Measurements from ENCODE around the gene ALS2CL.

Gene ALS2CL

DNA sequence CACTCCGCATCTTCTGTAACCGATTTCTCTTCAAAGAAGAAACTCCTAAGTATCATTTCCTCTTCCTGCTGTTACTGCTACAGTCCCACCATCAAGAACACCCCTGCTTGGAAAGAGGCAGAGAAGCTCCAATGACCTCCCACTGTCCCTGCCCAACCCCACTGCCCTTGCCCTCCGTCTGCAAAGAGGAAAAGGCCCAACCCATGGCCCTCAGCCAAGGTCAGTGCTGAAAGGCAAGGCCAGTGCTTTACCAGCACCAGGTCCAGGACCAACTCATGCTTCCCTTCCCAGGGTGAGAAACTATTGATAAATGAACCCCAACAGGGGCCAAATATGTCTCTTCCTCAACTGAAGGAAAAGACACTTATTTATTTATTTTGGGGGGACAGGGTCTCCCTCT, 58.6 kb downstream of the ALS2CL start:
- TF ChIP-seq CREB1 (IDR thresholded peaks at IDR 0.05; ENCODE audit: low read depth) = no peak
- TF ChIP-seq EP300 (IDR thresholded peaks at IDR 0.05; ENCODE audit: borderline replicate concordance) = no peak
- TF ChIP-seq RAD21 (IDR thresholded peaks at IDR 0.05; ENCODE audit: low read depth) = no peak
- no peak for TF ChIP-seq NFIC (IDR thresholded peaks at IDR 0.05)
- no peak for TF ChIP-seq EGR1 (IDR thresholded peaks at IDR 0.05)

GRCh38 chr3:46632792-46633191, 60.7 kb downstream of the ALS2CL start:
- no peak for TF ChIP-seq TCF12 (IDR thresholded peaks at IDR 0.05; ENCODE audit: low read depth)

- TF ChIP-seq, protein P1, sequence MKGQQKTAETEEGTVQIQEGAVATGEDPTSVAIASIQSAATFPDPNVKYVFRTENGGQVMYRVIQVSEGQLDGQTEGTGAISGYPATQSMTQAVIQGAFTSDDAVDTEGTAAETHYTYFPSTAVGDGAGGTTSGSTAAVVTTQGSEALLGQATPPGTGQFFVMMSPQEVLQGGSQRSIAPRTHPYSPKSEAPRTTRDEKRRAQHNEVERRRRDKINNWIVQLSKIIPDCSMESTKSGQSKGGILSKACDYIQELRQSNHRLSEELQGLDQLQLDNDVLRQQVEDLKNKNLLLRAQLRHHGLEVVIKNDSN (IDR thresholded peaks at IDR 0.05) = no peak
- TF ChIP-seq TEAD4 (IDR thresholded peaks at IDR 0.05) (no peak), TCF12 (IDR thresholded peaks at IDR 0.05; ENCODE audit: low read depth) (peak; percentile 40; the same call in 1 of the 2 replicates), RAD21 (IDR thresholded peaks at IDR 0.05; ENCODE audit: low read depth) (peak; percentile 80), NFIC (IDR thresholded peaks at IDR 0.05) (0 out of 2 replicates have a peak, but pooled peaks have one; percentile 4), CEBPB (IDR thresholded peaks at IDR 0.05) (no peak), EP300 (IDR thresholded peaks at IDR 0.05; ENCODE audit: borderline replicate concordance) (no peak; the same call in 1 of the 2 replicates), REST (IDR thresholded peaks at IDR 0.05; ENCODE audit: low read depth) (no peak), ZBTB7A (IDR thresholded peaks at IDR 0.05; ENCODE audit: low read depth) (no peak), EGR1 (IDR thresholded peaks at IDR 0.05) (no peak), CREB1 (IDR thresholded peaks at IDR 0.05; ENCODE audit: low read depth) (no peak), MAX (IDR thresholded peaks at IDR 0.05) (peak; percentile 85), TAF1 (IDR thresholded peaks at IDR 0.05; ENCODE audit: low read depth) (no peak), FOXM1 (IDR thresholded peaks at IDR 0.05; ENCODE audit: borderline replicate concordance, low read depth) (no peak)
Observed at GRCh38 chr3:46629551-46630517, 63.6 kb downstream of the ALS2CL start.

DNA sequence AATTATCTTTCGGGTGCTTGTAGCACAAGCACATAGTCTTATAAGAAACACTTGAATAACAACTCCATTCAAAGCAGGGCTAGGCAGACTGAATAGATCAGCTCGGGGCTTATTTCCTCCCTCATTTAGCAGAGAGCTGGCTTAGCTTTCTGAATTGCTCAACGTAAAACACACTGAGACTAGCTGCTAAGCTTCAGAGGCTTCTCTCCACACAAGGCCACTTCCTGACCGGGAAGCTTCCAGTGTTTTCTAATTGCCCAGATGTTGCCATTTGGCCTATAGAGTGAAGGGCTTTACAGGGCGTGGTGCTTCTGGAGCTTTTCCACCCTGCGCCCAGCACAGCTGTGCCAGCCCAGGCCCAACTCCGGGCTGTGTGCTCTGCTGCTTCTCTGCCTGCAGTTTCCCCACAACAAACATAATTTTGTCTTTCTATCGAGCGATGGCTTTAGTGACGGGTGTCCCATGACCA, 64.5 kb downstream of the ALS2CL start:
- no peak for TF ChIP-seq REST (IDR thresholded peaks at IDR 0.05; ENCODE audit: low read depth)

- TF ChIP-seq FOXM1 (IDR thresholded peaks at IDR 0.05; ENCODE audit: borderline replicate concordance, low read depth) = no peak
- no peak for TF ChIP-seq CREB1 (IDR thresholded peaks at IDR 0.05; ENCODE audit: low read depth)
- TF ChIP-seq, protein P1 (IDR thresholded peaks at IDR 0.05) = no peak
- no peak for TF ChIP-seq CEBPB (IDR thresholded peaks at IDR 0.05)
- TF ChIP-seq TCF12 (IDR thresholded peaks at IDR 0.05; ENCODE audit: low read depth) = no peak
- TF ChIP-seq NFIC (IDR thresholded peaks at IDR 0.05) = no peak
- TF ChIP-seq ZBTB7A (IDR thresholded peaks at IDR 0.05; ENCODE audit: low read depth) = no peak
- no peak for TF ChIP-seq MAX (IDR thresholded peaks at IDR 0.05)
- TF ChIP-seq EGR1 (IDR thresholded peaks at IDR 0.05) = no peak
- TF ChIP-seq REST (IDR thresholded peaks at IDR 0.05; ENCODE audit: low read depth) = no peak
- TF ChIP-seq TAF1 (IDR thresholded peaks at IDR 0.05; ENCODE audit: low read depth) = no peak
- no peak for TF ChIP-seq TEAD4 (IDR thresholded peaks at IDR 0.05)
- no peak for TF ChIP-seq YY1 (IDR thresholded peaks at IDR 0.05; ENCODE audit: low read depth)
- no peak for TF ChIP-seq RAD21 (IDR thresholded peaks at IDR 0.05; ENCODE audit: low read depth)
- TF ChIP-seq EP300 (IDR thresholded peaks at IDR 0.05; ENCODE audit: borderline replicate concordance) = no peak
Observed at GRCh38 chr3:46627078-46627477, 66.4 kb downstream of the ALS2CL start.

All from Ishikawa (cell line).